ENCODE measurements around the gene ROGDI. TPM values are rescaled to one million over a fixed set of nuclear protein-coding genes. Genes with fewer than 3 reads are reported as not detected.

Gene ROGDI
- total RNA-seq, 1 experiment from 2014 or later, result 32.1 TPM

GRCh38 chr16:4767872-4768548 is 34.4 kb downstream of the ROGDI start (continued):
- TF ChIP-seq ZNF121 (CRISPR knock-in tag; IDR thresholded peaks at IDR 0.05) (no peak), ARID4B (CRISPR knock-in tag; IDR thresholded peaks at IDR 0.05; ENCODE audit: borderline replicate concordance) (no peak), GTF2I (CRISPR knock-in tag; conservative IDR thresholded peaks at IDR 0.05) (no peak), ZSCAN18 (CRISPR knock-in tag; IDR thresholded peaks at IDR 0.05) (no peak), KAT7 (CRISPR knock-in tag; IDR thresholded peaks at IDR 0.05; ENCODE audit: borderline replicate concordance) (no peak), NFYB (CRISPR knock-in tag; conservative IDR thresholded peaks at IDR 0.05; ENCODE audit: low read depth) (no peak), ZMAT4 (CRISPR knock-in tag; IDR thresholded peaks at IDR 0.05) (no peak), IRF1 (CRISPR knock-in tag; IDR thresholded peaks at IDR 0.05) (no peak), HMGXB4 (CRISPR knock-in tag; IDR thresholded peaks at IDR 0.05) (no peak), MYBL2 (CRISPR knock-in tag; IDR thresholded peaks at IDR 0.05) (no peak), EMX1 (CRISPR knock-in tag; IDR thresholded peaks at IDR 0.05) (no peak)

- peak within 1 kb of the TSS; percentile 94 for H3K27ac Mint-ChIP-seq
- POLR2A ChIA-PET, result interaction anchor here (0.6 to 3.1 kb wide), 2 partner anchors 23 to 36 kb away, joined by 3 to 16 read pairs; partner anchors contain the start of gene ROGDI
- no peaks in the 10 kb centered on the region for H3K27me3 Mint-ChIP-seq (ENCODE audit: low read depth)
- CTCF ChIA-PET, result interaction anchor here (1.1 kb wide), 1 partner anchor 33 kb away, joined by 3 read pairs; the partner anchor contains the start of genes ANKS3 and DNAAF8
- H3K4me1 Mint-ChIP-seq, result peaks cover 17% of the 10 kb centered on the region
- H3K4me3 Mint-ChIP-seq, result peak within 1 kb of the TSS; percentile 86
- no peaks in the 10 kb centered on the region for H3K9me3 Mint-ChIP-seq
- ATAC-seq, result peak; percentile 90
- peak; percentile 100 for DNase-seq (ENCODE audit: low spot score)
- H3K36me3 Mint-ChIP-seq, result peaks cover 9% of the 10 kb centered on the region
- TF ChIP-seq AFF4 (CRISPR knock-in tag; IDR thresholded peaks at IDR 0.05; ENCODE audit: borderline replicate concordance), result no peak
- peak; percentile 46; the same call in 1 of the 2 replicates for TF ChIP-seq USF1 (CRISPR knock-in tag; IDR thresholded peaks at IDR 0.05)
- peak; percentile 63; the same call in 1 of the 2 replicates for TF ChIP-seq HMGXB4 (CRISPR knock-in tag; IDR thresholded peaks at IDR 0.05)
- TF ChIP-seq NFYB (CRISPR knock-in tag; conservative IDR thresholded peaks at IDR 0.05; ENCODE audit: low read depth), result peak; percentile 77
Measured at GRCh38 chr16:4766875-4767628, 35.4 kb downstream of the ROGDI start, which contains the start of gene ZNF500. TSS of gene ZNF500 (minus strand) at chr16:4767162. CDS start at chr16:4765978, 1,184 bp downstream.
